ENCODE results near the gene ASB15. TPM values are rescaled to one million over a fixed set of nuclear protein-coding genes. Genes with fewer than 3 reads are reported as not detected.

ASB15 gene
- total and polyA plus RNA-seq, 2 of the 13 experiments (the other 11 are each of a cell fraction or from before 2014, with no cell fraction given) = not detected

- TF ChIP-seq ZXDC (CRISPR knock-in tag; IDR thresholded peaks at IDR 0.05) = no peak
- no peak for TF ChIP-seq PHB2 (IDR thresholded peaks at IDR 0.05; ENCODE audit: partially characterized antibody)
- TF ChIP-seq MTA3 (CRISPR knock-in tag; IDR thresholded peaks at IDR 0.05) = no peak
- peak; percentile 70; the same call in 1 of the 2 replicates for TF ChIP-seq ZNF891 (CRISPR knock-in tag; IDR thresholded peaks at IDR 0.05)
- peak in 1 of 2 experiments; percentile 49; a peak in 1 of 4 replicates for TF ChIP-seq KLF16 (CRISPR knock-in tag; IDR thresholded peaks at IDR 0.05)
- no peak for TF ChIP-seq NR2F2 (IDR thresholded peaks at IDR 0.05; ENCODE audit: borderline replicate concordance, low read depth)
- no peak for TF ChIP-seq PHF5A (CRISPR knock-in tag; IDR thresholded peaks at IDR 0.05; ENCODE audit: low read depth, unreplicated experiment)
- no peak for TF ChIP-seq HMG20A (CRISPR knock-in tag; IDR thresholded peaks at IDR 0.05; ENCODE audit: borderline replicate concordance)
- no peak for TF ChIP-seq XBP1 (CRISPR knock-in tag; IDR thresholded peaks at IDR 0.05)
- no peak for TF ChIP-seq SNAI1 (CRISPR knock-in tag; IDR thresholded peaks at IDR 0.05; ENCODE audit: borderline replicate concordance)
- peak; percentile 85 for TF ChIP-seq TOPORS (CRISPR knock-in tag; IDR thresholded peaks at IDR 0.05)
- no peak for TF ChIP-seq ESRRA (CRISPR knock-in tag; IDR thresholded peaks at IDR 0.05; ENCODE audit: low read depth)
- TF ChIP-seq FOXP1 (IDR thresholded peaks at IDR 0.05) = no peak
- no peak for TF ChIP-seq FOXP1 (CRISPR knock-in tag; IDR thresholded peaks at IDR 0.05)
- TF ChIP-seq ZNF225 (CRISPR knock-in tag; IDR thresholded peaks at IDR 0.05) = no peak
- no peak for TF ChIP-seq ZSCAN22 (CRISPR knock-in tag; IDR thresholded peaks at IDR 0.05)
- TF ChIP-seq ZNF251 (CRISPR knock-in tag; IDR thresholded peaks at IDR 0.05) = no peak
- no peak for TF ChIP-seq ZNF407 (CRISPR knock-in tag; IDR thresholded peaks at IDR 0.05; ENCODE audit: not compliant biosample characterization)
- TF ChIP-seq KLF11 (CRISPR knock-in tag; IDR thresholded peaks at IDR 0.05) = peak; percentile 47; the same call in 1 of the 2 replicates
Measured at GRCh38 chr7:123557398-123558288, 44.0 kb upstream of the ASB15 start, which contains the start of gene NDUFA5 (continued).
